Progenitor cell of endocrine pancreas (in vitro differentiated cells): ENCODE results near the gene ADGRL3. TPM values are rescaled to one million over a fixed set of nuclear protein-coding genes. Genes with fewer than 3 reads are reported as not detected.

ENCODE experiments used
- DNase-seq: peaks from one replicate; pipeline ENCODE4 v3.0.0; 2021; ENCODE audit warnings: low spot score; ENCODE audit not compliant: unreplicated experiment
- H3K27ac Mint-ChIP-seq: 2 replicates; pipeline ENCODE4 v1.8.0; 2021; ENCODE audit warnings: mild to moderate bottlenecking, moderate library complexity, mixed read lengths
- H3K27me3 Mint-ChIP-seq: 2 replicates; pipeline ENCODE4 v1.8.0; 2021; ENCODE audit warnings: mixed read lengths
- H3K36me3 Mint-ChIP-seq: 2 replicates; pipeline ENCODE4 v1.8.0; 2022; ENCODE audit warnings: mixed read lengths; ENCODE audit not compliant: insufficient read depth
- H3K4me1 Mint-ChIP-seq: 2 replicates; pipeline ENCODE4 v1.8.0; 2021; ENCODE audit warnings: low read depth, mixed read lengths
- H3K4me3 Mint-ChIP-seq: 2 replicates; pipeline ENCODE4 v1.8.0; 2021; ENCODE audit warnings: low read depth, mild to moderate bottlenecking, moderate library complexity, mixed read lengths
- H3K9me3 Mint-ChIP-seq: 2 replicates; pipeline ENCODE4 v1.8.0; 2021; ENCODE audit warnings: low read depth, mixed read lengths
- CTCF ChIP-seq: fragments of 200-600 bp; sonication (generic); IDR thresholded peaks from one replicate; pipeline ENCODE4 v1.5.0; 2021; ENCODE audit warnings: antibody characterized with exemption, mild to moderate bottlenecking; ENCODE audit not compliant: unreplicated experiment
- total RNA-seq: library from RNA; stranded (reverse); gene quantifications from 2 replicates; pipeline ENCODE4 v1.2.1, GENCODE V29; 2021

ADGRL3 gene
- total RNA-seq, 1 donor from 2014 or later = 5.6 TPM

GRCh38 chr4:61408861-61409260 lies 208.7 kb downstream of the ADGRL3 start:
- Mint-ChIP-seq H3K36me3 (no peaks in the 10 kb centered on the region), H3K27ac (no peak overlapping the region), H3K9me3 (no peaks in the 10 kb centered on the region), H3K4me3 (no peak overlapping the region), H3K27me3 (no peaks in the 10 kb centered on the region), H3K4me1 (no peaks in the 10 kb centered on the region)
- no peak for TF ChIP-seq CTCF
- DNase-seq = no peak

GRCh38 chr4:61411241-61411640 lies 211.1 kb downstream of the ADGRL3 start:
- Mint-ChIP-seq H3K4me1 (no peaks in the 10 kb centered on the region), H3K4me3 (no peak overlapping the region), H3K9me3 (no peaks in the 10 kb centered on the region), H3K27ac (no peak overlapping the region), H3K27me3 (no peaks in the 10 kb centered on the region), H3K36me3 (no peaks in the 10 kb centered on the region)
- DNase-seq = no peak
- TF ChIP-seq CTCF = no peak

- Mint-ChIP-seq H3K27me3 (no peaks in the 10 kb centered on the region), H3K4me3 (no peak overlapping the region), H3K27ac (no peak overlapping the region), H3K4me1 (no peaks in the 10 kb centered on the region), H3K36me3 (peaks cover 1% of the 10 kb centered on the region), H3K9me3 (peaks cover 13% of the 10 kb centered on the region)
- DNase-seq = no peak
- no peak for TF ChIP-seq CTCF
Observed at GRCh38 chr4:61425315-61425714, 225.2 kb downstream of the ADGRL3 start.

GRCh38 chr4:61426229-61426628 lies 226.1 kb downstream of the ADGRL3 start:
- peaks cover 1% of the 10 kb centered on the region for H3K36me3 Mint-ChIP-seq
- H3K9me3 Mint-ChIP-seq = peaks cover 13% of the 10 kb centered on the region
- H3K27ac Mint-ChIP-seq = no peak overlapping the region
- no peaks in the 10 kb centered on the region for H3K4me1 Mint-ChIP-seq
- no peak for TF ChIP-seq CTCF
- no peak overlapping the region for H3K4me3 Mint-ChIP-seq
- H3K27me3 Mint-ChIP-seq = no peaks in the 10 kb centered on the region
- no peak for DNase-seq

GRCh38 chr4:61427099-61427817 lies 227.1 kb downstream of the ADGRL3 start:
- peaks cover 1% of the 10 kb centered on the region for H3K36me3 Mint-ChIP-seq
- no peak overlapping the region for H3K4me3 Mint-ChIP-seq
- peaks cover 13% of the 10 kb centered on the region for H3K9me3 Mint-ChIP-seq
- no peaks in the 10 kb centered on the region for H3K4me1 Mint-ChIP-seq
- DNase-seq = no peak
- no peaks in the 10 kb centered on the region for H3K27me3 Mint-ChIP-seq
- H3K27ac Mint-ChIP-seq = no peak overlapping the region
- no peak for TF ChIP-seq CTCF
